ENCODE data around the gene LYPLA2.

DNA sequence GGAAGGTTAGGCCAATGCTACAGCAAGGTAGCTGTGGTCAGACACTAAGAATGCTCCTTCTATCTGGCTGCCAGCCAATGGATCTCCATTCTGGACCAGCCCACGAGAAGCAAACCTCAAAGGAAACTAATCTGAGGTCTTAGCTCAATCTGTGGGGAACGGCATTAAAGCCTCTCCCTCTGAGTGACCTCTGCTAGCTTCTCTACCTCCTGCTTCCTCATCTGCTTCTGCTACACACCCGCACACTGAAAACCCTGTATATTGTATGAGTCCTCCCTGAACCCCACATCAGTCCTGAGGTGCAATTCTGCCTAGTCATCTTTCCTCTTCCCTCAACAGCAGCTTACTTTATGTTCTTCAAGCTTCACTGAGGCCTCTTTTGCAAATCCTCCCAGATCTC lies 16.5 kb downstream of the LYPLA2 start:
- TF ChIP-seq CEBPB (IDR thresholded peaks at IDR 0.05; ENCODE audit: low read depth, low read length) (no peak), RFX5 (IDR thresholded peaks at IDR 0.05; ENCODE audit: low read depth, low read length) (no peak), RAD21 (IDR thresholded peaks at IDR 0.05; ENCODE audit: low read length) (no peak), MXI1 (IDR thresholded peaks at IDR 0.05; ENCODE audit: borderline replicate concordance, low read depth, low read length) (no peak), POLR2A (IDR thresholded peaks at IDR 0.05; ENCODE audit: low read depth, low read length) (no peak), SMC3 (IDR thresholded peaks at IDR 0.05; ENCODE audit: low read depth, low read length) (no peak), MAFK (IDR thresholded peaks at IDR 0.05; ENCODE audit: low read depth, low read length) (no peak)
- TF ChIP-seq, protein P1, sequence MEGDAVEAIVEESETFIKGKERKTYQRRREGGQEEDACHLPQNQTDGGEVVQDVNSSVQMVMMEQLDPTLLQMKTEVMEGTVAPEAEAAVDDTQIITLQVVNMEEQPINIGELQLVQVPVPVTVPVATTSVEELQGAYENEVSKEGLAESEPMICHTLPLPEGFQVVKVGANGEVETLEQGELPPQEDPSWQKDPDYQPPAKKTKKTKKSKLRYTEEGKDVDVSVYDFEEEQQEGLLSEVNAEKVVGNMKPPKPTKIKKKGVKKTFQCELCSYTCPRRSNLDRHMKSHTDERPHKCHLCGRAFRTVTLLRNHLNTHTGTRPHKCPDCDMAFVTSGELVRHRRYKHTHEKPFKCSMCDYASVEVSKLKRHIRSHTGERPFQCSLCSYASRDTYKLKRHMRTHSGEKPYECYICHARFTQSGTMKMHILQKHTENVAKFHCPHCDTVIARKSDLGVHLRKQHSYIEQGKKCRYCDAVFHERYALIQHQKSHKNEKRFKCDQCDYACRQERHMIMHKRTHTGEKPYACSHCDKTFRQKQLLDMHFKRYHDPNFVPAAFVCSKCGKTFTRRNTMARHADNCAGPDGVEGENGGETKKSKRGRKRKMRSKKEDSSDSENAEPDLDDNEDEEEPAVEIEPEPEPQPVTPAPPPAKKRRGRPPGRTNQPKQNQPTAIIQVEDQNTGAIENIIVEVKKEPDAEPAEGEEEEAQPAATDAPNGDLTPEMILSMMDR (conservative IDR thresholded peaks at IDR 0.05; ENCODE audit: low read depth, low read length), result no peak
- TF ChIP-seq, protein P2, sequence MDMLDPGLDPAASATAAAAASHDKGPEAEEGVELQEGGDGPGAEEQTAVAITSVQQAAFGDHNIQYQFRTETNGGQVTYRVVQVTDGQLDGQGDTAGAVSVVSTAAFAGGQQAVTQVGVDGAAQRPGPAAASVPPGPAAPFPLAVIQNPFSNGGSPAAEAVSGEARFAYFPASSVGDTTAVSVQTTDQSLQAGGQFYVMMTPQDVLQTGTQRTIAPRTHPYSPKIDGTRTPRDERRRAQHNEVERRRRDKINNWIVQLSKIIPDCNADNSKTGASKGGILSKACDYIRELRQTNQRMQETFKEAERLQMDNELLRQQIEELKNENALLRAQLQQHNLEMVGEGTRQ (IDR thresholded peaks at IDR 0.05; ENCODE audit: low read depth, low read length), result no peak

Measured in IMR-90 (cell line).